Endothelial cell of umbilical vein (primary cell): Measurements from ENCODE around the gene UTF1. TPM values are rescaled to one million over a fixed set of nuclear protein-coding genes. Genes with fewer than 3 reads are reported as not detected.

Source experiments
- BruUV-seq: library from RNA; stranded (reverse); fragments of 400-500 nt; replicated peaks from 2 replicates; lab custom pipeline; 2021; lab: Mats Ljungman, UMichigan
- CTCF ChIA-PET: fragments of 300-600, 350-600 bp; sonication (Branson Sonifier 250); formaldehyde crosslinking; loops from one replicate; lab custom pipeline; 2021; ENCODE audit warnings: antibody characterized with exemption, inconsistent platforms; lab: Charles Lee
- POLR2A ChIA-PET: fragments of 300-600, 350-600 bp; sonication (Branson Sonifier 250); formaldehyde crosslinking; loops from one replicate; lab custom pipeline; 2021; ENCODE audit warnings: antibody characterized with exemption, inconsistent platforms; lab: Charles Lee
- DNase-seq: peaks from one replicate; pipeline ENCODE4 v3.0.0-alpha.2; 2011; ENCODE audit warnings: low read depth, low spot score
- FAIRE-seq: peaks from 2 replicates; lab custom pipeline; 2011; peaks lifted over from hg19 to GRCh38; lab: Jason Lieb, UNC
- H2AFZ ChIP-seq: 2 replicates; pipeline ENCODE4 v1.6.0; 2012; ENCODE audit warnings: low read depth, low read length, control low read depth, inconsistent platforms
- H3K27ac ChIP-seq: 2 replicates; pipeline ENCODE4 v1.5.1; 2011; ENCODE audit warnings: low read depth, mild to moderate bottlenecking, control low read depth, low read length, moderate library complexity; ENCODE audit not compliant: insufficient read depth
- H3K27me3 ChIP-seq, 2 experiments: 2 replicates each; pipeline versions ENCODE4 v1.6.0 to v1.6.1; 2011; ENCODE audit warnings: low read length in 2 of 2, mixed read lengths in 1 of 2; ENCODE audit not compliant: control insufficient read depth in 2 of 2, insufficient read depth in 2 of 2
- H3K36me3 ChIP-seq, 2 experiments: 2 replicates in 1 of 2; 3 replicates in 1 of 2; pipeline ENCODE4 v1.5.1; 2011; ENCODE audit warnings: low read length in 2 of 2, mild to moderate bottlenecking in 1 of 2, moderate library complexity in 1 of 2; ENCODE audit not compliant: control insufficient read depth in 2 of 2, insufficient read depth in 2 of 2; ENCODE audit errors: extremely low read depth in 1 of 2
- H3K4me1 ChIP-seq: 3 replicates; pipeline ENCODE4 v1.5.1; 2011; ENCODE audit warnings: mild to moderate bottlenecking, low read length; ENCODE audit not compliant: control insufficient read depth, insufficient read depth; ENCODE audit errors: extremely low read depth
- H3K4me2 ChIP-seq: 2 replicates; pipeline ENCODE4 v1.6.1; 2011; ENCODE audit warnings: low read length, control low read depth, mixed read lengths; ENCODE audit not compliant: insufficient read depth
- H3K4me3 ChIP-seq, 3 experiments: fragments of 200-600 bp in 1 of 3; sonication (generic), shearing (Covaris generic) in 1 of 3; replicated peaks in 1 of 3; 2 replicates each; pipeline ENCODE4 v1.5.1; 2011 to 2016; ENCODE audit warnings: control low read depth in 3 of 3, low read length in 3 of 3, mild to moderate bottlenecking in 2 of 3, inconsistent platforms in 1 of 3, low read depth in 1 of 3, moderate library complexity in 1 of 3; ENCODE audit not compliant: insufficient read depth in 1 of 3
- H3K79me2 ChIP-seq: 2 replicates; pipeline ENCODE4 v1.6.0; 2012; ENCODE audit warnings: low read length, inconsistent platforms; ENCODE audit not compliant: control insufficient read depth, insufficient read depth
- H3K9ac ChIP-seq: replicated peaks from 2 replicates; pipeline ENCODE3; 2011; ENCODE audit warnings: low read length, control low read depth; ENCODE audit not compliant: insufficient read depth; ENCODE audit errors: extremely low read depth
- H3K9me1 ChIP-seq: replicated peaks from 3 replicates; pipeline ENCODE4 v1.6.0; 2011; ENCODE audit warnings: mild to moderate bottlenecking, low read length; ENCODE audit not compliant: control insufficient read depth, insufficient read depth; ENCODE audit errors: extremely low read depth
- H3K9me3 ChIP-seq: replicated peaks from 2 replicates; pipeline ENCODE4 v1.5.1; 2012; ENCODE audit warnings: low read length, inconsistent platforms; ENCODE audit not compliant: control insufficient read depth, insufficient read depth
- H4K20me1 ChIP-seq: replicated peaks from 2 replicates; pipeline ENCODE3; 2011; ENCODE audit warnings: mild to moderate bottlenecking, low read length; ENCODE audit not compliant: control insufficient read depth, insufficient read depth; ENCODE audit errors: extremely low read depth
- EZH2 ChIP-seq: IDR thresholded peaks from 2 replicates; pipeline ENCODE4 v1.6.1; 2012; ENCODE audit warnings: borderline replicate concordance, low read depth, mild to moderate bottlenecking, moderate library complexity, low read length, inconsistent platforms; ENCODE audit not compliant: severe bottlenecking
- FOS ChIP-seq: IDR thresholded peaks from 2 replicates; pipeline ENCODE4 v1.6.1; 2011; ENCODE audit warnings: mild to moderate bottlenecking, low read length, moderate library complexity, borderline replicate concordance; ENCODE audit not compliant: insufficient read depth
- GATA2 ChIP-seq: IDR thresholded peaks from 2 replicates; pipeline ENCODE4 v1.7.0; 2011; ENCODE audit warnings: low read depth, mild to moderate bottlenecking, moderate library complexity, mixed read lengths, low read length; ENCODE audit not compliant: insufficient read length, insufficient read depth
- JUN ChIP-seq: IDR thresholded peaks from 2 replicates; pipeline ENCODE4 v1.6.1; 2011; ENCODE audit warnings: borderline replicate concordance, low read depth; ENCODE audit not compliant: insufficient read length, insufficient read depth
- MYC ChIP-seq: IDR thresholded peaks from one replicate; pipeline ENCODE4 v1.6.1; 2011; ENCODE audit warnings: mild to moderate bottlenecking, low read depth, low read length
- POLR2AphosphoS5 ChIP-seq: IDR thresholded peaks from 2 replicates; pipeline ENCODE4 v1.6.1; 2012; ENCODE audit warnings: low read depth, mild to moderate bottlenecking, control low read depth, low read length, moderate library complexity; ENCODE audit not compliant: insufficient read depth
- dilution Hi-C: fragments of 300-500 bp; cut with MboI; formaldehyde crosslinking; loops from one replicate; pipeline ENCODE4 v1.15.0; 2019; ENCODE audit warnings: low sequenced_read_pairs; ENCODE audit not compliant: extremely low pct_ligation_motif_present
- intact Hi-C: fragments of 100-400 bp; cut with micrococcal nuclease; formaldehyde crosslinking; loops from one replicate; pipeline ENCODE4 v1.10.0; 2022
- polyA plus RNA-seq, 4 experiments: library from polyadenylated mRNA; depleted of rRNA in 3 of 4; stranded (reverse) in 3 of 4; unstranded in 1 of 4; fragments of >200 nt; gene quantifications; 2 replicates each; pipeline versions ENCODE4 v1.2.1 to v1.2.3, GENCODE V29; 2011 to 2012; ENCODE audit warnings: missing spikeins in 1 of 4
- total RNA-seq: library from RNA; stranded (reverse); gene quantifications from 2 replicates; pipeline ENCODE4 v1.2.3, GENCODE V29; 2021
- TF ChIP-seq, protein P1 (sequence below), 2 donors: IDR thresholded peaks; 1 replicate in 1 of 2; 2 replicates in 1 of 2; pipeline ENCODE4 v1.5.1; 2011; ENCODE audit warnings: low read length in 2 of 2, mild to moderate bottlenecking in 2 of 2, moderate library complexity in 2 of 2, control low read depth in 1 of 2, inconsistent platforms in 1 of 2, low read depth in 1 of 2; ENCODE audit not compliant: insufficient read depth in 1 of 2; ENCODE audit errors: extremely low read depth in 1 of 2
- TF ChIP-seq, protein P2 (sequence below): IDR thresholded peaks from 2 replicates; pipeline ENCODE4 v1.6.1; 2011; ENCODE audit not compliant: insufficient read depth, insufficient read length

Gene UTF1
- total and polyA plus RNA-seq, 2 donors (not counting 3 experiments of a cell fraction or from before 2014, with no cell fraction given), result not detected

DNA sequence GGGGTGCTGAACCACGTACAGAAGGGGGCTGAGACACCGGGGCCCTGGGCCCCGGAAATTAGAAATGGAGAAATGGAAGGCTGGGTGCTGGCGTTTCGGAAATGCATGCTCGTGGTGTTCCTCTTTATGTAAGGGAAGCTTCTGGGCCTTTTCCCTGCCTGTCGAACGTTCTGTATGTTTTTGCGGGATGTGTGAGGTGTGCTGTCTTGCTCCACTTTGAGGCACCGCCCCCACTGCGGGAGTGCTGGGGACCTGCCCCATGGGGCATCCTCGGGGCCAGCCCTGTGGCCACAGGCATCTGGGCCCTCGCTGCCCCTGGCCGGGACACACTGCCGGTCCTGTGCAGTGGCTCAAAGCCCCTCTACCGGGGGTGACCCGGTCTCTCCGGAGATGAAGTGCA, 5.9 kb downstream of the UTF1 start:
- Histone ChIP-seq H3K4me3 (no peak overlapping the region), H3K9ac (no peak overlapping the region), H3K9me1 (no peaks in the 10 kb centered on the region), H3K27ac (no peak overlapping the region), H3K4me2 (no peak overlapping the region), H3K4me1 (no peaks in the 10 kb centered on the region), H3K36me3 (no peaks in the 10 kb centered on the region), H2AFZ (no peak overlapping the region), H3K27me3 (peaks cover 40 to 58% of the 10 kb centered on the region in 2 experiments), H3K9me3 (no peaks in the 10 kb centered on the region), H4K20me1 (no peaks in the 10 kb centered on the region), H3K79me2 (no peaks in the 10 kb centered on the region)
- dilution Hi-C loops (no loop called here), intact Hi-C loops (no loop called here)
- POLR2A ChIA-PET, result no interaction called here
- no TSS peak for BruUV-seq
- DNase-seq (no peak), FAIRE-seq (no peak)
- CTCF ChIA-PET, result no interaction called here
- TF ChIP-seq EZH2 (no peak), JUN (no peak), POLR2AphosphoS5 (no peak), FOS (no peak), GATA2 (no peak), MYC (no peak)
- TF ChIP-seq, protein P1, sequence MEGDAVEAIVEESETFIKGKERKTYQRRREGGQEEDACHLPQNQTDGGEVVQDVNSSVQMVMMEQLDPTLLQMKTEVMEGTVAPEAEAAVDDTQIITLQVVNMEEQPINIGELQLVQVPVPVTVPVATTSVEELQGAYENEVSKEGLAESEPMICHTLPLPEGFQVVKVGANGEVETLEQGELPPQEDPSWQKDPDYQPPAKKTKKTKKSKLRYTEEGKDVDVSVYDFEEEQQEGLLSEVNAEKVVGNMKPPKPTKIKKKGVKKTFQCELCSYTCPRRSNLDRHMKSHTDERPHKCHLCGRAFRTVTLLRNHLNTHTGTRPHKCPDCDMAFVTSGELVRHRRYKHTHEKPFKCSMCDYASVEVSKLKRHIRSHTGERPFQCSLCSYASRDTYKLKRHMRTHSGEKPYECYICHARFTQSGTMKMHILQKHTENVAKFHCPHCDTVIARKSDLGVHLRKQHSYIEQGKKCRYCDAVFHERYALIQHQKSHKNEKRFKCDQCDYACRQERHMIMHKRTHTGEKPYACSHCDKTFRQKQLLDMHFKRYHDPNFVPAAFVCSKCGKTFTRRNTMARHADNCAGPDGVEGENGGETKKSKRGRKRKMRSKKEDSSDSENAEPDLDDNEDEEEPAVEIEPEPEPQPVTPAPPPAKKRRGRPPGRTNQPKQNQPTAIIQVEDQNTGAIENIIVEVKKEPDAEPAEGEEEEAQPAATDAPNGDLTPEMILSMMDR (IDR thresholded peaks at IDR 0.05; ENCODE audit: extremely low read depth in 1 of 2, insufficient read depth in 1 of 2, low read depth in 1 of 2, low read length in 2 of 2), result no peak
- TF ChIP-seq, protein P2, sequence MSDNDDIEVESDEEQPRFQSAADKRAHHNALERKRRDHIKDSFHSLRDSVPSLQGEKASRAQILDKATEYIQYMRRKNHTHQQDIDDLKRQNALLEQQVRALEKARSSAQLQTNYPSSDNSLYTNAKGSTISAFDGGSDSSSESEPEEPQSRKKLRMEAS, result no peak
